Measurements from ENCODE around the gene PHLDB3. TPM values are rescaled to one million over a fixed set of nuclear protein-coding genes. Genes with fewer than 3 reads are reported as not detected.

Gene PHLDB3
- total RNA-seq, 1 donor from 2014 or later = 15.8 TPM

DNA sequence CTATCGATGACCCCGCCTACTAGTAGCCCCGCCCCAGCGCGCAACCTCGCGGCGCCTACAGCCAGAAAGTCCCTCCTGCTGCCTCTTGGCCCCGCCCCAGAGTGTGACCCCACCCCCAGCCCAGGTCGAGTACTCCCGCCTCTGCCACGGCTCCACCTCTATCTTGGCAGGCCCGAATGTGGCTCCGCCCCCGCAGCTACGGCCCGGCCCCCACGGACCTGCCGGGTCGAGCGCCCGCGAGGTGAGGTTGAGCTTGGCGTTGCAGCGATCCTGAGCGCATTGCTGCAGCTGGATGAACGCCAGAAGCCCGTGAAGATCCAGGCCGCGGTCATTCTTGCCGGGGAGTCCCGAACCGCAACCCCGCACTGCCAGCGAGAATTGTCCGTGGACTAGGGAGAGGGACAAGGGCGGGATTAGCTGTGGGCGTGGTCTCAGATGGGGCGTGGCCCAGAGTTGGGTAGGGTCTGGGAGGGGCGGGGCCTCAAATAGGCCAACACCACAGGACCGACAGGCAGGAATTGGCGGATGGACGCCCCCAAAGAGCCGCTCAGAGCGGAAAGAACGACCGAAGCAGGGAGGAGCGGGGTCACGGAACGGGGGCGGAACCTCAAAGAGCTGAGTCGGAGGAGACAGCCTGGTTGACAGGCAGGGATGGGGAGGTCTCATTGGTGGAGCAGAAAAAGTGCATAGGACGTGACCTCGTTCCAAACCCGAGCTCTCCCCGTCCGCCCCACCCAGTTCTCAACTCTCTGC is 41.0 kb downstream of the PHLDB3 start:
- DNase-seq (ENCODE audit: low read depth) = peak; percentile 39
- H3K4me3 ChIP-seq (ENCODE audit: low read depth, low read length) = peak overlapping the region; percentile 82
- TF ChIP-seq, protein P1, sequence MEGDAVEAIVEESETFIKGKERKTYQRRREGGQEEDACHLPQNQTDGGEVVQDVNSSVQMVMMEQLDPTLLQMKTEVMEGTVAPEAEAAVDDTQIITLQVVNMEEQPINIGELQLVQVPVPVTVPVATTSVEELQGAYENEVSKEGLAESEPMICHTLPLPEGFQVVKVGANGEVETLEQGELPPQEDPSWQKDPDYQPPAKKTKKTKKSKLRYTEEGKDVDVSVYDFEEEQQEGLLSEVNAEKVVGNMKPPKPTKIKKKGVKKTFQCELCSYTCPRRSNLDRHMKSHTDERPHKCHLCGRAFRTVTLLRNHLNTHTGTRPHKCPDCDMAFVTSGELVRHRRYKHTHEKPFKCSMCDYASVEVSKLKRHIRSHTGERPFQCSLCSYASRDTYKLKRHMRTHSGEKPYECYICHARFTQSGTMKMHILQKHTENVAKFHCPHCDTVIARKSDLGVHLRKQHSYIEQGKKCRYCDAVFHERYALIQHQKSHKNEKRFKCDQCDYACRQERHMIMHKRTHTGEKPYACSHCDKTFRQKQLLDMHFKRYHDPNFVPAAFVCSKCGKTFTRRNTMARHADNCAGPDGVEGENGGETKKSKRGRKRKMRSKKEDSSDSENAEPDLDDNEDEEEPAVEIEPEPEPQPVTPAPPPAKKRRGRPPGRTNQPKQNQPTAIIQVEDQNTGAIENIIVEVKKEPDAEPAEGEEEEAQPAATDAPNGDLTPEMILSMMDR (conservative IDR thresholded peaks at IDR 0.05; ENCODE audit: low read depth, low read length) = no peak

DNA sequence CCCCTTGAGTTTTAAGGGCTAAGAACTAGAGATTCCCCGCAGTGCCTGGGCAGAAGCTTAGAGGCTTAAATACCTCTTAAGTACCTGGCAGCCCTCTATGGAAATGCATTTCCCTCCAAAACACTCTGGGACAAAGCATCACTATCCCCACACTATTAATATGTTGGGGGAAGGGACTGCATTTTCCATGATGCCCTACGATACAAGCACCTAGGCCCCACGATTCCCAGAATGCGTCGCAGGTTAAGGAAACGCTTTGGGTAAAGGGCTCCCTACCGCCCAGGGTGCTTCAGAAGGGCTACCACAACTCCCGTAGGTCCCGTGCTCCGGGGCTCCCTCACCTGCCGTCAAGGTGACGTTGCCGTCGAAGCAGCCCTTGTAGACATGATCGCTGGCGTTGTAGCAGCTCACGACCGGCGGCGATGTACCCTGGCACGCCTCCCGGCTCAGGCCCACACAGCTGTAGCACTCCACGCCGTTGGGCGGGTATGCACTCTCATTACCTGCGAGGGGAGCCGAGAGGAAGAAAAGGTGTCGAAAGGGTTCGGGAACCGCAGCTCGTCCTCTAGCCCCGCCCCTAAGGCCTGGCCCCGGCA is 41.7 kb downstream of the PHLDB3 start:
- DNase-seq (ENCODE audit: low read depth) = no peak
- TF ChIP-seq, protein P1 (conservative IDR thresholded peaks at IDR 0.05; ENCODE audit: low read depth, low read length) = no peak
- H3K4me3 ChIP-seq (ENCODE audit: low read depth, low read length) = peak overlapping the region; percentile 82

DNA sequence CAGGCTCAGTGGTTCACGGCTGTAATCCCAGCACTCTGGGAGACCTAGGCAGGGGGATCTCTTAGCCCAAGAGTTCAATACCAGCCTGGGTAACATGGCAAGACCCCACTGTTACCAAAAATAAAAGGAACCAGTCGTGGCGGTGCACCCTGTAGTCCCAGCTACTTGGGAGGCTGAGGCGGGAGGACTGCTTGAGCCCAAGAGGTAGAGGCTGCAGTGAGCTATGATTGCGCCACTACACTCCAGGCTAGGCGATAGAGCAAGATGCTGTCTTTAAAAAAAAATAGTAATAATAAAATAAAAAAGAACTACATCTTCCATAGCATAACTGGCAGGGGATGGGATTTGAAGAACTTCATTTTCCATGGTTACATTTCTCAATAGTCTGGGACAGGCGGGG is 42.2 kb downstream of the PHLDB3 start:
- DNase-seq (ENCODE audit: low read depth) = no peak
- H3K4me3 ChIP-seq (ENCODE audit: low read depth, low read length) = no peak overlapping the region
- TF ChIP-seq, protein P1 (conservative IDR thresholded peaks at IDR 0.05; ENCODE audit: low read depth, low read length) = no peak

DNA sequence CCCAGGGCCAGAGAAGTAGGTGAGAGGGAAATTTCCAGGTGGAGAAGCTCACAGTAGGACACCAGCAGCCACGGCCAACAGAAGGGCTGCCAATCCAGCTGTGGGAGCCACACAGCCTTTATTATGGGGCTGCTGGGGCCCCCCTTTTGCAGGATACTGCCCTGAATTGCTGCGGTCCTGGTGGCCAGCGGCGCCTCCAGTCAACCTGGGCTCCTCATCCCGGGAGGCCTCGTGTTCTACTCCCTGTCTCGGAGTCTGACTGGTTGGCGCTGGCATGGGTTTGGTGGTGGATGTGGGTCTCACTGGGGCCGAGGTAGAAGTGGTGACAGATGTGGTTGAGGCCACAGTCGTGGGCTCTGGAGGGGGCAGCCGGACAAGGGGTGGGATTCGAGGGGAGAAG is 43.2 kb downstream of the PHLDB3 start:
- TF ChIP-seq, protein P1 (conservative IDR thresholded peaks at IDR 0.05; ENCODE audit: low read depth, low read length) = no peak
- no peak overlapping the region for H3K4me3 ChIP-seq (ENCODE audit: low read depth, low read length)
- no peak for DNase-seq (ENCODE audit: low read depth)

DNA sequence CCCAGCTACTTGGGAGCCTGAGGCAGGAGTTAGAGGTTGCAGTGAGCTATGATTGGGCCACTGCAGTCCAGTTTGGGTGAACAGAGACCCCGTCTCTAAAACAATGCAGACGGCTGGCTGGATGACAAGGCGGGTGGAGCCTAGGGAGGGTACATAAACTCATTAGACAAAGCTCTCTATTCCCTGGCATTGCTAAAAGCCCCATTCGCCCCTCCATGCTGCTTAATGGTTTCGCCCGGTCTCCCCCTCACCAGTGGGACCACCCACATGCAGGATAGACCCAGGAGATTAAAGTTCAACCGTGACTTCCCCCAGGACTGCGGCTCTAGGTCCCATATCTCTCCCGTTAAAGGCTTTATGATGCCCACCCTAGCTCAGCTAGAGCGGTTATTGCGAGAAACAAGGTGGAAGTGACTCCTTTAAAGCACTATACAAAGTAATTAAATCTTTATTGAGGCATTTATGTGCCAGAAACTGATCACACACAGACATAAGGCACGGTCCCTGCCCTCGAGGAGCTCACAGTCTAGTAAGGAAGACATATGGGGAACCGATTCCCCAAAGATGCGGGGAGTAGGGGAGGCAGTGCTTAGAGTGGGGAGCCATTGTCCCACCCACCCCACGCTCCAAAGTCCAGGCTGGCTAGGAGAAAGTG is 44.1 kb downstream of the PHLDB3 start:
- no peak for DNase-seq (ENCODE audit: low read depth)
- TF ChIP-seq, protein P1 (conservative IDR thresholded peaks at IDR 0.05; ENCODE audit: low read depth, low read length) = no peak
- H3K4me3 ChIP-seq (ENCODE audit: low read depth, low read length) = no peak overlapping the region

DNA sequence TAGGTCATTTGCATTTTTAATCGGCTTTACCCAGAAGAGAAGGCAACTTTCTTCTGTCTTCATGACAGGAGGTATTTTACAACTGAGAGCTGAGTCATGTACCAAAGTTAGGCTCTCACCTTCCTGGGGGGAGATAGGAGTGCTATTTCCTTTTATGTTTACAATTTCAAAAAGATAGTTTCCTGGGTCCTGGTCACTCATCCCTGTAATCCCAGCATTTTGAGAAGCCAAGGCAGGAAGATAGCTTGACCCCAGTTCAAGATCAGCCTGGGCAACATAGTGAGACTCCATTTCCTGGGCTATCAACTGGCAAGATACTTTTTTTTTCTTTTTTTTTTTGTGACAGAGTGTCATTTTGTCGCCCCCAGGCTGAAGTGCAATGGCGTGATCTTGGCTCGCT is 46.7 kb downstream of the PHLDB3 start:
- no peak for DNase-seq (ENCODE audit: low read depth)
- TF ChIP-seq, protein P1 (conservative IDR thresholded peaks at IDR 0.05; ENCODE audit: low read depth, low read length) = no peak
- H3K4me3 ChIP-seq (ENCODE audit: low read depth, low read length) = no peak overlapping the region
